Motor neuron (in vitro differentiated cells): ENCODE data around the gene AQP9. TPM values are rescaled to one million over a fixed set of nuclear protein-coding genes. Genes with fewer than 3 reads are reported as not detected.

ENCODE experiments used
- ATAC-seq, 8 experiments: fragments of 200-7000 bp; cut with Tn5 transposase; replicated peaks in 6 of 8; 2 replicates each; pipeline ENCODE4 v1.8.0; 2021; ENCODE audit warnings: mild to moderate bottlenecking in 8 of 8, moderate library complexity in 8 of 8
- H3K27ac ChIP-seq, 2 donors: fragments of 250-450 bp; sonication (Bioruptor Pico); 2 replicates each; pipeline ENCODE4 v1.9.0; 2021; ENCODE audit warnings: antibody characterized with exemption in 2 of 2, mild to moderate bottlenecking in 2 of 2, moderate library complexity in 1 of 2
- H3K4me1 ChIP-seq, 2 donors: fragments of 250-450 bp; sonication (Bioruptor Pico); replicated peaks in 1 of 2; 2 replicates each; pipeline ENCODE4 v1.6.1; 2021; ENCODE audit warnings: antibody characterized with exemption in 2 of 2, mild to moderate bottlenecking in 2 of 2, moderate library complexity in 1 of 2
- H3K4me3 ChIP-seq, 5 donors: fragments of 250-450 bp; sonication (Bioruptor Pico); 2 replicates each; pipeline ENCODE4 v1.9.0; 2021; ENCODE audit warnings: antibody characterized with exemption in 5 of 5, mild to moderate bottlenecking in 5 of 5, moderate library complexity in 4 of 5
- WGBS, 10 experiments: fragments of 450-650 bp; shearing (Covaris generic); methylation state at CpG; one replicate each; pipeline ENCODE4 v1.0.0; 2022; 5-methylcytosine and 5-hydroxymethylcytosine counted together
- in situ Hi-C, 9 experiments: fragments of 400-800 bp; cut with MboI; loops; one replicate each; pipeline ENCODE4 v1.15.0; 2021; ENCODE audit warnings: low sequenced_read_pairs in 9 of 9, low pct_unique_long_range_greater_than_20kb in 2 of 9; ENCODE audit not compliant: unreplicated experiment in 9 of 9
- total RNA-seq, 8 experiments: library from RNA; unstranded; fragments of 300-600 nt; gene quantifications; 2 replicates each; pipeline versions ENCODE4 v1.2.3 to v1.2.4, GENCODE V29; 2022

Gene AQP9
- total RNA-seq, 8 experiments from 2014 or later: 0.04 to 0.66 (median 0.09) TPM; not detected in 3

- H3K27ac ChIP-seq: no peak overlapping the region
- 57 to 92% (median 70%) methylated on average over 1 to 3 of the region's 3 CpGs; no CpG with 5 or more reads in 3 of the 10 experiments for WGBS, 10 experiments
- ATAC-seq: no peak
- no peaks in the 10 kb centered on the region for H3K4me1 ChIP-seq
- H3K4me3 ChIP-seq: no peak overlapping the region
- in situ Hi-C loops: no loop called here
These were observed 85.3 kb downstream of the AQP9 start for GRCh38 chr15:58223432-58223831.

- Histone ChIP-seq H3K4me3 (no peak overlapping the region), H3K4me1 (peaks cover 4 to 5% of the 10 kb centered on the region in 2 donors), H3K27ac (no peak overlapping the region)
- in situ Hi-C loops: no loop called here
- no peak for ATAC-seq
- WGBS, 10 experiments: 72 to 100% (median 89%) methylated on average over 2 of the region's 2 CpGs; no CpG with 5 or more reads in 4 of the 10 experiments
These were observed 85.9 kb downstream of the AQP9 start for GRCh38 chr15:58224068-58224467.

- ATAC-seq: peak in 3 of 8 experiments; percentile 63 to 73 (median 72)
- 0 to 49% (median 25%) methylated on average over 2 to 8 of the region's 8 CpGs for WGBS, 10 experiments
- Histone ChIP-seq H3K27ac (no peak overlapping the region), H3K4me1 (peaks cover 15 to 21% of the 10 kb centered on the region in 2 donors), H3K4me3 (no peak overlapping the region)
- in situ Hi-C loops: loop anchor here in 1 of 9 experiments (25.0 kb wide), 1 partner anchor 634 kb away; no protein-coding TSS in a partner anchor
These were observed 89.7 kb downstream of the AQP9 start for GRCh38 chr15:58227706-58228543.

GRCh38 chr15:58228718-58229117, 90.5 kb downstream of the AQP9 start:
- peak in 6 of 8 experiments; percentile 24 to 43 (median 28) for ATAC-seq
- in situ Hi-C loops: loop anchor here in 1 of 9 experiments (25.0 kb wide), 1 partner anchor 634 kb away; no protein-coding TSS in a partner anchor
- no peak overlapping the region for H3K27ac ChIP-seq

GRCh38 chr15:58229297-58229768, 91.2 kb downstream of the AQP9 start:
- ATAC-seq: peak; percentile 80 to 94 (median 88)
- no peak overlapping the region for H3K4me3 ChIP-seq
- in situ Hi-C loops: loop anchor here in 1 of 9 experiments (25.0 kb wide), 1 partner anchor 633 kb away; no protein-coding TSS in a partner anchor
- 0 to 25% (median 0%) methylated on average over 1 to 2 of the region's 8 CpGs; no CpG with 5 or more reads in 5 of the 10 experiments for WGBS, 10 experiments
- no peak overlapping the region for H3K27ac ChIP-seq
- peaks cover 15 to 21% of the 10 kb centered on the region in 2 donors for H3K4me1 ChIP-seq

More at GRCh38 chr15:58228718-58229117, 90.5 kb downstream of the AQP9 start:
- Histone ChIP-seq H3K4me1 (peaks cover 15 to 21% of the 10 kb centered on the region in 2 donors), H3K4me3 (no peak overlapping the region)
- WGBS, 10 experiments: 0 to 60% (median 33%) methylated on average over 1 of the region's 1 CpG; no CpG with 5 or more reads in 6 of the 10 experiments

GRCh38 chr15:58232281-58233065, 94.3 kb downstream of the AQP9 start:
- Histone ChIP-seq H3K27ac (no peak overlapping the region), H3K4me3 (no peak overlapping the region), H3K4me1 (peaks cover 15 to 21% of the 10 kb centered on the region in 2 donors)
- WGBS, 10 experiments: 60 to 100% (median 88%) methylated on average over 1 to 2 of the region's 3 CpGs; no CpG with 5 or more reads in 5 of the 10 experiments
- ATAC-seq: no peak
- in situ Hi-C loops: loop anchor here in 1 of 9 experiments (25.0 kb wide), 1 partner anchor 630 kb away; no protein-coding TSS in a partner anchor

- 71 to 100% (median 92%) methylated on average over 1 of the region's 1 CpG; no CpG with 5 or more reads in 4 of the 10 experiments for whole genome bisulfite sequencing, 10 experiments
- in situ Hi-C loops: loop anchor here in 1 of 9 experiments (25.0 kb wide), 1 partner anchor 629 kb away; no protein-coding TSS in a partner anchor
- H3K27ac ChIP-seq: no peak overlapping the region
These were observed 95.2 kb downstream of the AQP9 start for GRCh38 chr15:58233341-58233740.

More at GRCh38 chr15:58233341-58233740, 95.2 kb downstream of the AQP9 start:
- H3K4me1 ChIP-seq: peaks cover 19 to 23% of the 10 kb centered on the region in 2 donors
- H3K4me3 ChIP-seq: no peak overlapping the region
- ATAC-seq: no peak

Other genes with a start within 250 kb of the AQP9 start
- gene ALDH1A2, start 72.7 kb upstream of the AQP9 start, total RNA-seq: 10 to 100 TPM in 3 of 8 experiments, 1 to 10 TPM in 2, under 1 TPM in 2, not detected in 1; 0.21 to 24.8 (median 5.4) TPM